OCI-LY1 (cell line): Measurements from ENCODE around the gene C1orf56.

Experiments used
- H2AFZ ChIP-seq: fragments of 200-600 bp; sonication (generic), shearing (Covaris generic); 2 replicates; pipeline ENCODE4 v1.6.0; 2014; ENCODE audit warnings: antibody characterized with exemption, mild to moderate bottlenecking, low read length
- H3F3A ChIP-seq: fragments of 200-600 bp; sonication (generic), shearing (Covaris generic); 2 replicates; pipeline ENCODE4 v1.6.0; 2014; ENCODE audit warnings: mild to moderate bottlenecking, antibody characterized with exemption, low read length, moderate library complexity; ENCODE audit not compliant: insufficient read depth
- H3K27ac ChIP-seq: fragments of 200-600 bp; sonication (generic); 2 replicates; pipeline ENCODE4 v1.5.1; 2014; ENCODE audit warnings: low read length, mixed run types, mild to moderate bottlenecking, low read depth; ENCODE audit not compliant: poor library complexity, severe bottlenecking
- H3K27me3 ChIP-seq: fragments of 200-600 bp; sonication (generic); 2 replicates; pipeline ENCODE4 v1.6.0; 2014; ENCODE audit warnings: antibody characterized with exemption, mild to moderate bottlenecking, low read length, moderate library complexity; ENCODE audit not compliant: insufficient read depth
- H3K36me3 ChIP-seq: fragments of 200-600 bp; sonication (generic); 2 replicates; pipeline ENCODE4 v1.6.1; 2014; ENCODE audit warnings: mild to moderate bottlenecking, antibody characterized with exemption, low read length, moderate library complexity, mixed read lengths; ENCODE audit not compliant: insufficient read depth
- H3K4me1 ChIP-seq: fragments of 200-600 bp; sonication (generic); 2 replicates; pipeline ENCODE4 v1.5.1; 2014; ENCODE audit warnings: mild to moderate bottlenecking, low read length, moderate library complexity; ENCODE audit not compliant: insufficient read depth, severe bottlenecking
- H3K4me2 ChIP-seq: fragments of 200-600 bp; sonication (generic), shearing (Covaris generic); 2 replicates; pipeline ENCODE4 v1.6.1; 2014; ENCODE audit warnings: low read length
- H3K4me3 ChIP-seq: fragments of 200-600 bp; sonication (generic); 2 replicates; pipeline ENCODE4 v1.5.1; 2014; ENCODE audit warnings: low read length, low read depth, mild to moderate bottlenecking, mixed read lengths; ENCODE audit not compliant: poor library complexity, severe bottlenecking
- H3K79me2 ChIP-seq: fragments of 200-600 bp; shearing (Covaris generic); 2 replicates; pipeline ENCODE4 v1.6.1; 2016; ENCODE audit warnings: mixed run types, low read length, mixed read lengths; ENCODE audit not compliant: insufficient read depth
- H3K9ac ChIP-seq: fragments of 200-600 bp; sonication (generic), shearing (Covaris generic); 2 replicates; pipeline ENCODE4 v1.6.1; 2014; ENCODE audit warnings: mild to moderate bottlenecking, low read length, mixed read lengths
- H3K9me2 ChIP-seq: fragments of 200-600 bp; sonication (generic), shearing (Covaris generic); 2 replicates; pipeline ENCODE4 v1.6.1; 2014; ENCODE audit warnings: low read depth, mild to moderate bottlenecking, low read length, mixed read lengths
- H3K9me3 ChIP-seq: fragments of 200-600 bp; shearing (Covaris generic); 2 replicates; pipeline ENCODE4 v1.6.1; 2014; ENCODE audit warnings: low read length, mixed read lengths
- H4K20me1 ChIP-seq: fragments of 200-600 bp; sonication (generic), shearing (Covaris generic); 2 replicates; pipeline ENCODE4 v1.6.0; 2016; ENCODE audit warnings: mild to moderate bottlenecking, low read length; ENCODE audit not compliant: insufficient read depth
- CTCF ChIP-seq: fragments of 200-600 bp; sonication (generic), shearing (Covaris generic); IDR thresholded peaks from 2 replicates; pipeline ENCODE4 v1.5.1; 2017; ENCODE audit warnings: mild to moderate bottlenecking, antibody characterized with exemption, low read length, moderate library complexity, mixed read lengths
- EZH2 ChIP-seq: fragments of 200-600 bp; sonication (generic), shearing (Covaris generic); IDR thresholded peaks from 2 replicates; pipeline ENCODE4 v1.8.0; 2017; ENCODE audit warnings: borderline replicate concordance, mixed run types, mild to moderate bottlenecking, antibody characterized with exemption, low read length, moderate library complexity, mixed read lengths

The C1orf56 gene

DNA sequence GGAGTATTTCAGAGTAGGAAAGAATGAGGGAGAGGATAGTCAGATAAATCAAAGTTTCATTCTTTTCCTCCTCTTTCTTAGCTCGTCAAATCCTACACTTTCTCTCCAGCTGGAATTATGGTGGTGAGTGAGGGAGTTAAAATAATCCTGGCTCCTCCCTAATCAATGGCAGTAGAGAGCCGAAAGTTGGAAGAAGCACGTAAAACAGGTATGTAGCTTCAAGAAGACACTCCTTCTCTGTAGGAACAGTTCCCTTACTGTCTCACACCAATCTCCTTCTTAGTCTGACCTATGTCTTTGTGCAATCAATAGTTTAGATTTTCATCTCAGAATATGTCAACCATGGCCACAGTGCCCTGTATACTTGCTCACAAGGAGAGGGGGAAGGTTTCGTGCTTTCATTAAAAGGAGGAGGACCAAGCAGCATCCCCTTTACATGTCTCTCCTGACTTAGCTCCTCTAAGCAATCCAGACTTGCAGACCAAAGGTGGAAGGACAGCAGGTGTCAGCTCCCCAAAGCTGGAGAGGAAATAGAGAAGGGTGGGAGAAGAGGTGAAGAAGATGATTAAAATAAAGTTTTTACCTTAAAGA, 41.7 kb upstream of the C1orf56 start:
- peaks cover 43% of the 10 kb centered on the region for H3K4me1 ChIP-seq
- H3K9me2 ChIP-seq = no peaks in the 10 kb centered on the region
- H3K27me3 ChIP-seq = no peaks in the 10 kb centered on the region
- no peaks in the 10 kb centered on the region for H3K79me2 ChIP-seq
- TF ChIP-seq EZH2 (no peak), CTCF (no peak)
- no peaks in the 10 kb centered on the region for H3F3A ChIP-seq
- H3K4me2 ChIP-seq = peak overlapping the region; percentile 63
- H2AFZ ChIP-seq = no peak overlapping the region
- H4K20me1 ChIP-seq = no peaks in the 10 kb centered on the region
- H3K36me3 ChIP-seq = no peaks in the 10 kb centered on the region
- H3K9ac ChIP-seq = peak overlapping the region; percentile 51; the same call in 1 of the 2 replicates
- H3K4me3 ChIP-seq = peak overlapping the region; percentile 54
- H3K27ac ChIP-seq = no peak overlapping the region
- no peaks in the 10 kb centered on the region for H3K9me3 ChIP-seq

GRCh38 chr1:151006327-151007052, 41.1 kb upstream of the C1orf56 start, which contains the start of gene MINDY1:
MINDY1 (minus strand) TSS chr1:151006902; CDS start chr1:151002617, 4,285 bp downstream.
- H3F3A ChIP-seq = no peaks in the 10 kb centered on the region
- H3K36me3 ChIP-seq = no peaks in the 10 kb centered on the region
- H3K4me2 ChIP-seq = peak within 1 kb of the TSS; percentile 70
- TF ChIP-seq CTCF = peak; percentile 44; the same call in 1 of the 2 replicates
- no peak for TF ChIP-seq EZH2
- no peaks in the 10 kb centered on the region for H3K27me3 ChIP-seq
- H3K4me1 ChIP-seq = peaks cover 49% of the 10 kb centered on the region
- peak within 1 kb of the TSS; percentile 76 for H3K9ac ChIP-seq
- H3K9me3 ChIP-seq = no peaks in the 10 kb centered on the region
- H3K9me2 ChIP-seq = no peaks in the 10 kb centered on the region
- peak within 1 kb of the TSS; percentile 68 for H3K27ac ChIP-seq
- no peaks in the 10 kb centered on the region for H3K79me2 ChIP-seq
- H4K20me1 ChIP-seq = no peaks in the 10 kb centered on the region
- H3K4me3 ChIP-seq = peak within 1 kb of the TSS; percentile 72
- peak within 1 kb of the TSS; percentile 52 for H2AFZ ChIP-seq

GRCh38 chr1:151007853-151008243, 39.7 kb upstream of the C1orf56 start:
- Histone ChIP-seq H3K4me1 (peaks cover 49% of the 10 kb centered on the region), H3K27me3 (no peaks in the 10 kb centered on the region), H3K9ac (peak overlapping the region; percentile 76), H3K79me2 (no peaks in the 10 kb centered on the region), H3F3A (no peaks in the 10 kb centered on the region), H2AFZ (peak overlapping the region; percentile 48), H3K4me3 (peak overlapping the region; percentile 72), H3K27ac (peak overlapping the region; percentile 68), H3K9me3 (no peaks in the 10 kb centered on the region), H3K4me2 (peak overlapping the region; percentile 70), H3K36me3 (no peaks in the 10 kb centered on the region), H3K9me2 (no peaks in the 10 kb centered on the region), H4K20me1 (no peaks in the 10 kb centered on the region)
- TF ChIP-seq CTCF = no peak
- TF ChIP-seq EZH2 = no peak
